Stimulated activated naive CD8-positive, alpha-beta T cell treated with anti-CD3 and anti-CD28 coated beads, Interleukin-15, Interleukin-2, amounts not matched to agents 100 ng/mL and 50 ng/mL, for 24 hours (primary cell): ENCODE results near the gene NFKBIE.

Experiments
- H3K27ac Mint-ChIP-seq: one replicate; pipeline ENCODE4 v1.8.0; 2021; ENCODE audit warnings: mild to moderate bottlenecking, mixed read lengths
- H3K27me3 Mint-ChIP-seq: one replicate; pipeline ENCODE4 v1.8.0; 2021; ENCODE audit warnings: mixed read lengths
- H3K36me3 Mint-ChIP-seq: one replicate; pipeline ENCODE4 v1.8.0; 2021; ENCODE audit warnings: low read depth, mixed read lengths
- H3K4me1 Mint-ChIP-seq: one replicate; pipeline ENCODE4 v1.8.0; 2021; ENCODE audit warnings: low read depth, mixed read lengths
- H3K4me3 Mint-ChIP-seq: one replicate; pipeline ENCODE4 v1.8.0; 2021; ENCODE audit warnings: mild to moderate bottlenecking, mixed read lengths
- H3K9me3 Mint-ChIP-seq: one replicate; pipeline ENCODE4 v1.8.0; 2021; ENCODE audit warnings: mixed read lengths

Gene NFKBIE

DNA sequence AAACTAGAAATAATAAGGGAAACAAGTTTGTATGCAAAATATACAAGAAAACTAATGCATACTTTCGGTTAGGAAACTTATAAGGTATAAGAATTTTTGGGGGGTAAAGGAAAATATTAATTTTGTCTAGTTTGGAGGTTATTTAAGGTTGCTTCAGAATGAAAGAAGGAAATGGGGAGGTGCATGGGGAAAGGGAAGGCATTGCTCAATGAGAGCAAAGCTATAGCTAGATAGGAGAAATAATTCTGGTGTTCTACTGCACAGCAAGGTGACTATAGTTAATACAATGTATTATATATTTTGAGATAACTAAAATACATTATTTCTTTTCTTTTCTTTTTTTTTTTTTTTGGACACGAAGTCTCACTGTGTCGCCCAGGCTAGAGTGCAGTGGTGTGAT lies 54.1 kb downstream of the NFKBIE start:
- Mint-ChIP-seq H3K27ac (no peak overlapping the region), H3K4me3 (no peak overlapping the region), H3K27me3 (no peaks in the 10 kb centered on the region), H3K4me1 (no peaks in the 10 kb centered on the region), H3K9me3 (no peaks in the 10 kb centered on the region), H3K36me3 (no peaks in the 10 kb centered on the region)
